NCI-H446 treated with DMSO at 0.1 percent for 48 hours (cell line): ENCODE measurements around the gene SPATA31C1.
"Not testable (repeated sequence)": the region's sequence is repeated elsewhere in the genome, so short reads cannot be mapped to it uniquely, and the experiment has no call there.

Experiments
- DNase-seq: peaks from one replicate; lab custom pipeline; 2025; lab: John Stamatoyannopoulos, UW

Gene SPATA31C1

DNA sequence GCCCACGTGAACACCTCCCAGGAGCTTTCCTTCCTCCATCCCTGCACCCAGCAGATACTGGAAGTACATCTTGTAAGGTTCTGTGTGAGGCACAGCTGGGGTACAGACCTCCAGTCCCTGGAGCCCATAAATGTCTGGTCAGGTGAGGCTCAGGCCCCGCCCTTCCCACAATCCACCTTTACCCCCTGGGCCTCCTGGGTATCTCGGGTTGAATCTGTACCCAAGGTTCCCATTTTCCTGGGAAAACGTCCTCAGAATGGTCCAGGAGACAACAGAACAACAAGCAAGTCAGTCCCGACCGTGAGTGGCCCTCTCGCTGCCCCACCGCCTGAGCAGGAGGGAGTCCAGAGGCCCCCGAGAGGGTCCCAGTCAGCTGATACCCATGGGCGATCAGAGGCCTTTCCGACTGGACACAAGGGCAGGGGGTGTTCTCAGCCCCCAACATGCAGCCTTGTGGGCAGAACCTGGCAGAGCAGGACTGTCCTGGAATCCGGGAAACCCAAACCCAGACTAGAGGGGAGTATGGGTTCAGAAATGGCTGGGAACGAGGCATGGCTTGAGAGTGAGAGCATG, 30.7 kb upstream of the SPATA31C1 start:
- no peak for DNase-seq

DNA sequence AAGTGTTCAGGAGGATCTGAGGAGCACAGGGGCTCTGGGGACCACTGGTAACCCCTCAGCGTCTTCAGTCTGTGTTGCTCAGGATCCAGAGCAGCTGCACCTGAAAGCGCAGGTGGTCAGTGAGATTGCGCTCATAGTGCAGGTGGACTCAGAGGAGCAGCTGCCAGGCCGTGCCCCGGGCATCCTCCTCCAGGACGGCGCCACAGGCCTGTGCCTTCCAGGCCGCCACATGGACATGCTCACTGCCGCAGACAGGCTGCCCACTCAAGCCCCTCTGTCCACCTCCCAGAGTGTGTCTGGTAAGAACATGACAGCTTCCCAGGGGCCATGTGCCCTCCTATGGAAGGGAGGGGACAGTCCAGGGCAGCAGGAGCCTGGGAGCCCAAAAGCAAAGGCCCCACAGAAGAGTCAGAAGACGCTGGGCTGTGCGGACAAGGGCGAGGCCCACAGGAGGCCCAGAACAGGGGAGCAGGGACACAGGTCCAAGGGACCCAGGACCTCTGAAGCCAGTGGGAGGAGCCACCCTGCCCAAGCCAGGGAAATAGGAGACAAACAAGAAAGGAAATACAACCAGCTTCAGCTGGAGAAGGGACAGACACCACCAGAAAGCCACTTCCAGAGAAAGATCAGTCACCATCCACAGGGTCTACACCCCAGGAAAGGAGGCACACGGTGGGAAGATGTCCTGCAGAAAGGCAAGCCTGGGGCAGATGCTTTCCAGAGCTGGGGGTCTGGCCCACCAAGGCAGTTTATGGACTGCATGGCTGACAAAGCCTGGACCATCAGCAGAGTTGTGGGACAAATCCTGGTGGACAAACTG, 29.9 kb upstream of the SPATA31C1 start:
- DNase-seq = no peak

DNA sequence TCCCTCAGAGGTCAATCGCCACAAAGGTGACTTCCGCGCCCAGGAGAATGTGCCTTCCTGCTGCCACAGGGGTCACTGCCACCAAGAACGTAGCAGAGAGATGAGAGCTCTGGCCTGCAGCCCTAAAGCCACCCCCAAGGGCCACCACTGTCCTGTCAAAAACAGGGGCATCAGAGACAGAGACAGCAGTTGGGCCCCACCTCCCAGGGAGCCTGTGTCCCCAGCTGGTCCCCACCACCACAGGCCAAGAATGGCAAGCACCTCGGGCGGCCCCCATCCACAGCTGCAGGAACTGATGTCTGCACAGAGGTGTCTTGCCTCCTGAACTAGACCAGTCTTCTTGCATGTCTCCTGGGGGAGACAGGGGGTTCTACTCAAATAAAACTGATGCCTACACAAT, 29.3 kb upstream of the SPATA31C1 start:
- DNase-seq = no peak

DNA sequence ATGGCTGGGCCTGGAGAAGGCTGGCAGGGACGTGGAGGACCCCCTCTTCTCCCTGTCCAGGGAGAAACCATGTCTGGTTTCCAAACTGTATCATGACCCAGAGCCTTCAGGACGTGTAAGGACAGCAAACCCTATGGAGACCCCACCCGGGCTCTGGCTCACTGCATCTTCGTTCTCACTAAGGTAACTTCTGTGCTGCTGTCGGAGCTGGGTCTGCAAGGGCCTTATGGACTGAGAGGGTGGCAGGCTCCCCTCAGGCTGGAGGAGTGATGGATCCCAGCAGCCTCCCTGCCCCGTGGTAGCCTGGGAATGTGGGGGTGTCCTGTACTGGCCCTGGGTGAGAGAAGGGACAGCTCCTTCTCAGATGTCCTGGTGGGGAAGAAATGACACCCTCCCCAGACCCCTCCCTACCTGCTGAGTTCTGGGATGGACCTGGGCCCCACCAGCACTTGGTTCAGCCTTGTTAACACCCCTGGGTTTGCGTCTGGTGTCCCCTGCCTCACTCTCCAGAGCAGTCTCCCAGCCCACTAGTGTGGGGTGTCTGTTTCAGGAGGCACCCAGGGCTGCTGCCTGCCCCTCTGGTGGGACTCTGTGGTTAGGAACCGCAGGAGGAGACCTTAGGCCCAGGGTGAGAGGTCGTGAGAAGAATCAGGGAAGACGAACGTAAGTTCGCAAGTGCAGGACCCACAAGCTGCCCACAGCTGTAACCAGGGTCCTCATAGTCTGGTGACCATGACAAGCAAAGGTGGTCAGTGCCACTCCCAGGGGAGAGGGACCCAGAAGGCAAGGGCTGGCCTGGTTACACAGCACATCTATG, 28.5 kb upstream of the SPATA31C1 start:
- DNase-seq = no peak

DNA sequence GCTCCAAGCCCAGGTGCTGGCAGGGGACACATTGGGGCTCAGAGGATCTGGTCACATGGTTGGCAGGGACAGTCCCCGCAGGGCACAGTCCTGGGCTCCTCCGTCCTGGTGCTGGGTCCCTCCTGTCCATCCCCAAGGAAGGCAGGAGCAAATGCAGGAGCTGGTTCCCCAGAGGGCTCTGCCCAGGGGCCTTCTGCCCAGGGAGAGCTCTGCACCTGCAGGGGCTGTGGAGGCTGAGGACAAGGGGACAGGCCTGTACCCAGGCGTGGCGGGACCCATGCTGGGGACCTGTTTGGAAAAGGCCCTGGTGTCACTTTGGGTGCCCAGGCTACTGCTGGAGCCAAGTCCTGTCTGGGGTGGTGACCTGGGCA, 27.9 kb upstream of the SPATA31C1 start:
- no peak for DNase-seq

DNA sequence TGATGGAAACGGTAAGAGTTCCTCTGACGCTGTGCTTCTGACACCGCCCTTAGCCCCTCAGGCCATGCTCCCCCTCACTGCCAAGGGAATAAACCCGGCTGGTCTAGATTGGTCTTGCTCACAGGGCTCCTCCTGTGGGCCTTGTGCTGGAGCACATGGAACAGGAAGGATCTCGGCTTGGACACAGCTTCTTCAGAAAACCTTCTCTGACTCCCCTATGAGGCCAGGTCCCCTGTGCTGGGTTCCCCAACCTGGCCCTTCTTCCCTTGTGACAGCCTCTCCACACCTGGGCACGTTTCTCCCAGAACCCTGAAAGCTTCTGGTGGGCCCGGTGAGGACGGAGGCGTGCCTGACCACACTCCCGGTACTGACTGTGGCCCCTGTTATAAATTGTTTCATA, 26.9 kb upstream of the SPATA31C1 start:
- no peak for DNase-seq

DNA sequence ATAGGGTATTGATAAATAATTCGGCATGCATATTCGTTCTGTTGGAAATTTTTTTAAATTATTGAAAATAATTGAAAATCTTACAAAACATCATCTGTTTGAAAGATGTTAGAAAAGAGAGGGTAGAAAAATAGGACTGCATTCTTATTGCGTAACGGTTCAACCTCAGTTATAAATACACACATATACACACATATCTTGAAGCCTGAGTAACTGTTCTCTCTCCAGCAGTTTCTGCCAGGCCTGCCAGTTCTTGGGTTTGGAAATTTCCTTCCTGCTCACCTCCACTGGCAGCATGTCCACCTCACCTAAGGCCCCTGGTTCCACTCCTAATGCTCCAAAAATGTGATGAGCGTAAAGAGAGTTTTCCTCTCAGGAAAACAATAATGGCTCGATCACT, 26.0 kb upstream of the SPATA31C1 start:
- DNase-seq = no peak

DNA sequence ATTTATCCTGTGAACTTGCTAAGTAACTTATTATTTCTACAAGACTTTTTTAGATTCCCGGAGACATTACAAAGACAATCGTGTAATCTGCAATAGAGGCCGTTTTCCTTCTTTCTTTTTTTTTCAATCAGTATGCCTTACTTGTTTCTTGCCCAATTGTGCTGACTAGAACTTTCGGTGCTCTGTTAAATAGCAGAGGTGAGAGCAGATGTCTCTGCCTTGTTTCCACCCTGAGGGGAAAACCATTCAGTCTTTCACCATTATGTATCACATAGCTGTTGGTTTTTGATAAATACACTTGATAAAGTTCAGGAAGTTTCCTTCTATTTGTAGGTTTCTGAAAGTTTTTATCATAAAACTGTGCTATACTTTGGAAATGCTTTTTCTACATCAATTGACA, 24.8 kb upstream of the SPATA31C1 start:
- DNase-seq = no peak

DNA sequence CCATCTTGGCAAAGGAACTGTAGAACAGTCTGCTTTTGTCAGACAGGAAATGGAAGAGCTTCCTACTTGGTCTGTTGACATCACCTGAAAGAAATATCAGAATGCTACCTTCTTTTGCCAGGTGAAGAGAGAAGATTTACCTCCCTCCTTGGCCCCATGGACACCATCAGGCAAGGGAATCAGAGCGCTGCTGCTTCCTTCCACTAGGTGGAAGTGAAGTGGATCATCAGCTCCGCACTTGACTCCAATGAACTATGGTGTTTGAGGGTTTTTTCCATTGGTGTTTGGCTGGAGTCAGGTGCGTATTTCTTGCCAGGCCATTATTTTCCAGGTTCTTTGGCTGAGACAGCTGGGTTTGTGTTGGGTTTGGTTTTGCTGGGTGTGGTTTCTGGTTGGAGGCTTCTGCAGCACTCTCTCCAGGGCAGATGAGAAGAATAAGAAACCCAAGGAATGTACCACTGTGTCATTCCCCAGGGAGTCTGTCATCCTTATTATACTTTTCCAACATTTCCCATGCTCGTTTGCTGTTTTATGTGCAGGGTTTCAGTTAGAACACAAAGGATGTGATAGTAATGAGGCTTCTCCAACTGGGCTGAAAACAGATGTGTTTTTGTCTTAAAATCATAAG, 22.6 kb upstream of the SPATA31C1 start:
- DNase-seq = no peak

DNA sequence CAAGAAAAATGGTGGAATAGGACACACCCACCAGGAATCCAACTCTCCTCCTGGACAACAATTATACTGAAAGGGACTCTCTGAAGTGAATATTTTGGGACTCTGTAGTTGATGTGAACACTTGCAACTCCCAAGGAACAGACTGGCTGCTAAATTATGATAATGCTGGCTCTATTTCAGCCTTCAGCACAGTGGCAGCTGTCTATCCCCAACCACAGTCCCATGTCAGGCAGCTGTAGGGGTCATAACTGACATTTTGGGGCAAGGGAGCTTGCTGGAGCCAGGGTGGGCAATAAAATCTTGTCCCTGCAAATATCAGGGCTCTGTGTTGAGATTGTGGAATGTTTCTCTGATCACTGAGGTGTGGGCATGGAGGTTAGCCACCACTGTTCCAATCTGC, 20.9 kb upstream of the SPATA31C1 start:
- DNase-seq = no peak

DNA sequence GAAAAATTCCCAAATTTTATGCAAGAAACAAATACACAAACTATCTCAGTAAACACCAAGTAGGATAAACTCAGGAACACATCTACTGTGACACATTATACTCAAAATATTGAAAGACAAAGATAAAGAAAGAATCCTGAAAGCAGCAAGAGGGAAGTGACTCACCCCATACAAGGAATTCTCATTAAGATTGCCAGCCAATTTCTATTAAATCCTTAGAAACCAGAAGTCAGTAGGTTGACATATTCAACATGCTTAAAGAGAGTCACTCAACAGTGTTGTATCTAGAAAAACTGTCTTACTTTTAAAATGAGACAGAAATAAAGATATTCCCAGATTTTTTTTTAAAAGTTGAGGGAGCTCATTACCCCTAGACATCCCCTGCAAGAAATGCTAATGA, 19.6 kb upstream of the SPATA31C1 start:
- DNase-seq = no peak

DNA sequence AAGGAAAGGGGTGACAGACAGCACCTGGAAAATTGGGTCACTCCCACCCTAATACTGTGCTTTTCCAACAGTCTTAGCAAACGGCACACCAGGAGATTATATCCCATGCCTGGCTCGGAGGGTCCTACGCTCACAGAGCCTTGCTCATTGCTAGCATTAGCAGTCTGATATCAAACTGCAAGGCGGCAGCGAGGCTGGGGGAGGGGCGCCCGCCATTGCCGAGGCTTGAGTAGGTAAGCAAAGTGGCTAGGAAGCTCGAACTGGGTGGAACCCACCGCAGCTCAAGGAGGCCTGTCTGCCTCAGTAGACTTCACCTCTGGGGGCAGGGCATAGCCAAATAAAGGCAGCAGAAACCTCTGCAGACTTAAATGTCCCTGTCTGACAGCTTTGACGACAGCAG, 15.4 kb upstream of the SPATA31C1 start:
- DNase-seq = not testable (repeated sequence)

DNA sequence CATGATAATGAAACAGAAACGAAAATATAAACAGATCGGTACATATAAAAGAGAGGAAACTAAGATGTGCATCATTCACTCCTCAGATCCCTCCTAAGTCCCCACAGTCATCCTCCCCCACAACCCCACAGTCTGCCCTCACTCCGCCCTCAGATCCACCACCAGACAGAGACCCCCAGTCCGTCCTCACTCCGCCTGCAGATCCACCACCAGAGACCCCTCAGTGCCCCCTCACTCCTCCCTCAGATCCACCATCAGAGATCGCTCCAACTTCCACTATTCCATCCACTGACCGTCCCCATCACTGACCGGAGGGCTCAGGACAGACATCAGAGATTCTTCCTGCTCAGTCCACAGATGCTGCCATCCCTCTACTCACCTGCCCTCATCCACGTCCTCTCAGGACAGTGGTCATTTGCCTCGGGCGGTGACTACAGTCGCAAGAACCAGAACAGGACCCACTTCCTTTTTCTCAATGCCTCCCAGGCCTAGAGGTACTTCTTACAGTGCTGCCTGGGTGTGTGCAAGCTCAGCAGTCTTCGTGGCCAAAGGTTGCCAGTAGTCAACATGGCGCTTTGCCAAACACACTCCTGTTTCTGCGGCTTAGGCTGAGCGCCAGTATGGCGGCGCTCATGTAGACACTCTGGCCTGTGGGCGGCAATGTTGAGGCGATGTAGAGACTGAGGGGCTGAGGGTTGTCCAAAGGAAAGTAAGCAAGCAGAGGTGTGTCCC, 8.3 kb upstream of the SPATA31C1 start:
- no peak for DNase-seq

DNA sequence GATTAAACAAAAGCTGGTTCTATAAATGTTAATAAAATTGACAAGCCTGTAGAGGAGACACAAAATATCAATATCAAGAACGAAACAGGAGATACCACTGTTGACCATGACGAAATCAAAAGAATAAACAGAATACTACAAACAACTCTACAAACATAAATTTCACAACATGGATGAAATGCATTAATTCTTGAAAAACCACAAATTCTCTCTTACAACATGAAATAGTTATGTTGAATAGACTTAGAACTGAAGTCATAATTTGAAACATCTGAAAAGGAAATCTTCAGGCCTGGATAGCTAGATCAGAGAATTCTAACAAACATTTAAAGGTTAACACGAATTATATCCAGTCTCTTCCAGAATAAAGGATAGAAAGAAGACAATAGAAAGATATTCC, 6.9 kb upstream of the SPATA31C1 start:
- no peak for DNase-seq

DNA sequence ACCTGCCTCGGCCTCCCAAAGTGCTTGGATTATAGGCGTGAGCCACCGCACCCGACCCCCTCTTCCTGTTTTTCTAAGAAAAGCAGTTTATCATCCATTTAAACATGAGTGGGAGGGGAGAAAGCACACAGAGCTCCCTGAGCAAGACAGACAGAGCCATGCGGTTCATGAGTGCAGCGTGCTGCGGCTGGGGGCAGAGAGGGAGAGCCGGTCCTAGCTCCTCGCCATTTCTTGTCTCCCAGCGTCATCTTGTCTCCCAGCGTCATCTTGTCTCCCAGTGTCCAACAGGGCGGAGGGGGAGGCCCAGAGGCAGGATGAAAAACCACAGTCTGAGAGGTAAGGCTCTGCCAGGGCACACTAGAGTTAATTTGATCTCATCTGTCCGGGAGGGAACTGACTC, 1.3 kb downstream of the SPATA31C1 start:
- not testable (repeated sequence) for DNase-seq

DNA sequence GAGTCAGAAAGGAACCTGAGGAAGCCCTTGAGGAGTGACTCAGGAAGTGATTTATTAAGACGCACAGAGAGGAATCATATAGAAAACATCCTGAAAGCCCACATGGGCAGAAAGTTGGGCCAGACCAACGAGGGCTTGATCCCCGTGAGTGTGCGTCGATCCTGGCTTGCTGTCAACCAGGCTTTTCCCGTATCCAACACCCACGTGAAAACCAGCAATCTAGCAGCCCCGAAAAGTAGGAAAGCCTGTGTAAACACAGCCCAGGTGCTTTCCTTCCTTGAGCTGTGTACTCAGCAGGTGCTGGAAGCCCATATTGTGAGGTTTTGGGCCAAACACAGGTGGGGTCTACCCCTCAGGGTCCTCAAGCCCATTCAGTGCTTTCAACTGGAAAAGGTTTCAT, 3.8 kb downstream of the SPATA31C1 start:
- DNase-seq = not testable (repeated sequence)

DNA sequence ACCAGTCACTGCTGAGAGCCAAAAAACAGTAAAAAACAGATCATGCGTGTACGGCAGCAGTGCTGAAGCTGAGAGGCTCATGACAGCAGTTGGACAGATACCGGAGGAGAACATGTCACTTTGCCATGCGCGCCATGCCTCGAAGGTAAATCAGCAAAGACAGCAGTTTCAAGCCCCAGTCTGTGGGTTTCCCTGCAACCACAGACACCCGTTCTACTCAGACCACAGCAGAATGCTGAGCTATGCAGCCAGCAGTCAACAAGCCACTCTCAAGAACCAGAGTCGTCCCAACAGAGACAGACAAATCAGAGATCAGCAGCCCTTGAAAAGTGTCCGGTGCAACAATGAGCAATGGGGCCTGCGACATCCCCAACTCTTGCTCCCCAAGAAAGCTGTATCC, 5.2 kb downstream of the SPATA31C1 start:
- not testable (repeated sequence) for DNase-seq

DNA sequence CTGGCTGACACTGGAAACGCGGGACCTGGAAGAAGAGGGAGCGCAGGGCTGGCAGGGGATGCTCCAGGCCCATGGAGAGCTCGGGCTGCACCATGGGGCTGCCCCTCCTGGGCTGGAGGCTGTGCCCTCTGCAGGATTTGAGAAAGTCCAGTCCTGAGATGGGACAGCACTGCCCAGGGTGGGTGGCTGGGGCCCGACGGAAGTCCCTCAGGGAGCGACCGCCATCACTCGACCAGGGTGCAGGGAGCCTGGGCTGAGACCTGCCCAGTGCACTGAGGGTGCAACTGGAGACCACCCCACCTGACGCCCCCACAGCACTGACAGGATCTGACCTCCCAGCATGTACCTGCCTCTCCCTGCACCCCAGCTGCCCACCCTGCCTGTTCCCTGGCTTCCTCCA, 7.1 kb downstream of the SPATA31C1 start:
- DNase-seq = not testable (repeated sequence)

DNA sequence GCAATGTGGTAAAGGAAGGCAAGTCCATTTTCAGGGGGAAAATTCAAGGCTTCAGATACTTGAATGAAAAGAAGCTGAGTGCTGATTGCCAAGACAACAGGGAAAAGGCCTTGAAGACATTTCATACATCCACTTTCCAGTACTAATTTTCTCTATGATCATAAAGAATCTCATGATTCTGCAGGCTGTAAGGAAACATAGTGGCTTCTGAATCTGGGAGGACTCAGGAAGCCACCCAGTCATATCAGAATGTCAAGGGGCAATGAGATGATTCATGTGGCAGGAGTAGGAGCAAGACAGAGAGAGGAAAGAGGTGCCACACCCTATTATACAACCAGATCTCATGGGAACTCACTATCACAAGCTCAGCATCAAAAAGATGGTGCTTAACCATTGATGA, 11.4 kb downstream of the SPATA31C1 start:
- not testable (repeated sequence) for DNase-seq

DNA sequence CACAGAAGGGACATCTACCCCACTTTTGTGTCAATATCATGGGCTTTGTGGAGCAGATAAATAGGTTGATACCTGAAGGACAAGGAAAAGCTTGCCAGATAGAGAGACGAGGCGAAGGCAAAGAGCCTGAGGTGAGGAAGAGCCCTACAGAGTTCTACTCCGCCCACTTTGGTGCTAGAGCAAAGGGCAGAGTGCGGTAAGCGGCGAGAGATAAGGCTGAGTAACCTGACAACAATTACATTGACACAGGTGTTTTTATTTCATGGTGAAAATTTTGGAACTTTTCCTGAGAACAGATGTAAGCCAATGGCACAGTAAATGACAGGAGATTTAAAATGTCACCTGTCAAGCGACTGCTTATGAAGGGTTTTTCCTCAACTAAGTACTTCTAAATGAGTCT, 16.7 kb downstream of the SPATA31C1 start:
- DNase-seq = not testable (repeated sequence)

DNA sequence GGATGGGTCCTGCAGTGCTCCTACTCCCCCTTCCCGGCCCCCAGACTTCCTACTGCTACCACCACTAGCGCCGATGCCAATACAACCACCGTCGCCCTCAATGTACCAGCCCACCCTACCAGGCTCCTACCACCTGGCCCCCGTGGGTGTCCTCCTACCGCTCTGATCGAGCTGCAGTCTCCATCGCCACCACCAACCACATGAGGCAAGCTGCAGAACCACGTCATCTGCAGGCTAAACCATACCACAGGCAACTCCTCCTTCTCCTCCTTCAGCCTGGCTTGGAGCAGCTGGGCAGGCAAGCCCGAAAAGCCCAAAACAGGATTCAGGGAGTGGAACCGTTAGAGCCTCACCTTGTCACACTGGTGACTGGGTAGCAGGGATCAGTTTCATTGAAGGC, 19.6 kb downstream of the SPATA31C1 start:
- not testable (repeated sequence) for DNase-seq

DNA sequence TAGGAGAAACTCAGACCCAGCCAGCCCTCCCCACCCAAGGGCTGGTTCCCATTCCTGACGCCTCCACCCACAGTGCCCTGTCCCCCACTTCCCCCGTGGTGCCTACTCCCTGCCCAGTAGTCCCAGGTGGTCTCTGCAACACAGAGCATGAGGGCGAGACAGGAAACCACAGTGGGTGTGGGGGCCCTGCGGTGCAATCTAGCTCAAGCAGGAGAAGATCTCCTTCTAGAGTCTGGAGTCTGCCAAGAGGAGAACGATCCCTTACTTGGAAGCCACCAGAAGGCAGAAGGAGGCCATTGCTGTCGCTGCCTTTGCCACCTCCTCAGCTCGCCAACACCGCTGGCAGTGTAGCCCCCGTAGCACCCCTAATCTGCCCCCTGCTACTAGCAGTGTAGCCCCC, 20.2 kb downstream of the SPATA31C1 start:
- DNase-seq = not testable (repeated sequence)
